K562 (cell line): ENCODE results near the gene C16orf96. TPM values are rescaled to one million over a fixed set of nuclear protein-coding genes. Genes with fewer than 3 reads are reported as not detected.
A peak's percentile ranks its signal among the peaks of the same experiment; 100 is the strongest.

Source experiments
- ATF7 ChIP-seq: fragments of 450-650 bp; IDR thresholded peaks from 2 replicates; pipeline ENCODE4 v1.7.1; 2014; ENCODE audit warnings: mild to moderate bottlenecking, moderate library complexity
- CSDE1 ChIP-seq, 2 experiments: fragments of 450-650 bp; IDR thresholded peaks; 2 replicates each; pipeline ENCODE4 v1.6.1; 2016; ENCODE audit warnings: mild to moderate bottlenecking in 1 of 2
- DMBX1 ChIP-seq: fragments of 250-450 bp; sonication (Bioruptor Pico); IDR thresholded peaks from 2 replicates; pipeline ENCODE4 v1.8.0; 2022; ENCODE audit warnings: inconsistent platforms, mild to moderate bottlenecking, moderate library complexity, borderline replicate concordance
- FOXA1 ChIP-seq: fragments of 450-650 bp; IDR thresholded peaks from 2 replicates; pipeline ENCODE4 v1.6.1; 2016; ENCODE audit warnings: mild to moderate bottlenecking, borderline replicate concordance
- FOXA3 ChIP-seq, 2 experiments: fragments of 450-650 bp in 1 of 2; sonication (generic) in 1 of 2; formaldehyde crosslinking; IDR thresholded peaks in 1 of 2; conservative IDR thresholded peaks in 1 of 2; 2 replicates each; pipeline versions ENCODE4 v1.4.0 to v1.8.0; 2020 to 2022; ENCODE audit warnings: mild to moderate bottlenecking in 2 of 2, missing genetic modification reagents in 1 of 2
- HOXB6 ChIP-seq: fragments of 250-450 bp; sonication (Bioruptor Pico); IDR thresholded peaks from 2 replicates; pipeline ENCODE4 v1.5.1; 2022; ENCODE audit warnings: mild to moderate bottlenecking, borderline replicate concordance
- KLF10 ChIP-seq: fragments of 250-450 bp; sonication (Bioruptor Pico); IDR thresholded peaks from 2 replicates; pipeline ENCODE4 v1.6.1; 2021; ENCODE audit warnings: matching md5 sums
- LEF1 ChIP-seq: fragments of 450-650 bp; IDR thresholded peaks from 2 replicates; pipeline ENCODE4 v1.6.1; 2016; ENCODE audit warnings: mild to moderate bottlenecking
- MTA2 ChIP-seq: fragments of 450-650 bp; IDR thresholded peaks from 2 replicates; pipeline ENCODE4 v1.6.1; 2016; ENCODE audit warnings: low read depth
- NCOA2 ChIP-seq, 2 experiments: fragments of 450-650 bp; IDR thresholded peaks; 2 replicates each; pipeline ENCODE4 v1.6.1; 2018; ENCODE audit warnings: mild to moderate bottlenecking in 2 of 2, moderate library complexity in 1 of 2; ENCODE audit not compliant: partially characterized antibody in 2 of 2
- NR2C2 ChIP-seq, 2 experiments: fragments of 200-800 bp in 1 of 2; sonication (Bioruptor generic) in 1 of 2; sonication (generic) in 1 of 2; formaldehyde crosslinking in 1 of 2; IDR thresholded peaks; 2 replicates each; pipeline versions ENCODE4 v1.6.1 to v1.8.0; 2016 to 2022; ENCODE audit warnings: mild to moderate bottlenecking in 1 of 2, missing compliant biosample characterization in 1 of 2, missing genetic modification characterization in 1 of 2, missing genetic modification reagents in 1 of 2
- POU5F1 ChIP-seq: fragments of 150-350 bp; IDR thresholded peaks from 2 replicates; pipeline ENCODE4 v1.6.1; 2014; ENCODE audit warnings: borderline replicate concordance, low read length, low read depth, mild to moderate bottlenecking; ENCODE audit not compliant: partially characterized antibody
- SIX5 ChIP-seq, 2 experiments: IDR thresholded peaks; 2 replicates each; pipeline ENCODE4 v1.6.1; 2011; ENCODE audit warnings: low read length in 2 of 2, borderline replicate concordance in 1 of 2, low read depth in 1 of 2, mild to moderate bottlenecking in 1 of 2, moderate library complexity in 1 of 2; ENCODE audit not compliant: insufficient read depth in 1 of 2
- SMAD1 ChIP-seq: fragments of 150-350 bp; IDR thresholded peaks from 2 replicates; pipeline ENCODE4 v1.6.1; 2014; ENCODE audit warnings: low read length, low read depth; ENCODE audit not compliant: partially characterized antibody
- SMAD2 ChIP-seq: fragments of 150-350 bp; IDR thresholded peaks from 2 replicates; pipeline ENCODE4 v1.6.1; 2014; ENCODE audit warnings: low read depth, mild to moderate bottlenecking, low read length
- SMAD3 ChIP-seq: fragments of 450-650 bp; formaldehyde crosslinking; conservative IDR thresholded peaks from 2 replicates; pipeline ENCODE4 v1.4.0; 2020; ENCODE audit warnings: mild to moderate bottlenecking
- SREBF2 ChIP-seq: sonication (generic); formaldehyde crosslinking; IDR thresholded peaks from 2 replicates; pipeline ENCODE4 v1.4.0; 2020; ENCODE audit warnings: mild to moderate bottlenecking, missing genetic modification reagents
- ZBTB17 ChIP-seq: fragments of 450-650 bp; formaldehyde crosslinking; IDR thresholded peaks from 2 replicates; pipeline ENCODE4 v1.4.0; 2020; ENCODE audit warnings: mild to moderate bottlenecking
- ZBTB7A ChIP-seq: IDR thresholded peaks from 2 replicates; pipeline ENCODE4 v1.6.1; 2011; ENCODE audit warnings: low read depth, mild to moderate bottlenecking, low read length, moderate library complexity, borderline replicate concordance; ENCODE audit not compliant: control insufficient read depth
- ZNF12 ChIP-seq: sonication (generic); formaldehyde crosslinking; IDR thresholded peaks from 2 replicates; pipeline ENCODE4 v1.4.0; 2020; ENCODE audit warnings: mild to moderate bottlenecking, missing genetic modification reagents
- ZNF121 ChIP-seq: sonication (generic); formaldehyde crosslinking; conservative IDR thresholded peaks from 2 replicates; pipeline ENCODE4 v1.8.0; 2022; ENCODE audit warnings: missing genetic modification reagents
- ZNF175 ChIP-seq: fragments of 200-800 bp; sonication (Bioruptor generic); IDR thresholded peaks from 2 replicates; pipeline ENCODE4 v1.6.1; 2016; ENCODE audit warnings: low read depth, mild to moderate bottlenecking, missing genetic modification characterization, missing compliant biosample characterization
- polyA plus RNA-seq, 8 experiments: library from polyadenylated mRNA; depleted of rRNA in 4 of 8; stranded (reverse) in 5 of 8; unstranded in 3 of 8; fragments of >200 nt; fragmentation: Nextera tagmentation in 2 of 8; fragmentation: Illumina TruSeq in 1 of 8; extraction: Ambion mirVana in 2 of 8; extraction: Trizol in 1 of 8; gene quantifications; 2 replicates each; pipeline versions ENCODE4 v1.2.1 to v1.2.3, GENCODE V29; 2011 to 2014; ENCODE audit warnings: inconsistent platforms in 1 of 8, missing spikeins in 1 of 8
- total RNA-seq, 7 experiments: library from RNA; depleted of rRNA in 6 of 7; stranded (reverse); fragments of >200 nt in 6 of 7; fragmentation: Illumina TruSeq in 2 of 7; extraction: Trizol in 2 of 7; gene quantifications; 2 replicates each; pipeline versions ENCODE4 v1.2.1 to v1.2.3, GENCODE V29; 2011 to 2021; ENCODE audit warnings: low replicate concordance in 1 of 7
- TF ChIP-seq, protein P1 (sequence below): fragments of 250-450 bp; sonication (Bioruptor Pico); IDR thresholded peaks from 2 replicates; pipeline ENCODE4 v1.8.0; 2021; ENCODE audit warnings: moderate library complexity, mild to moderate bottlenecking, inconsistent platforms
- TF ChIP-seq, protein P2 (sequence below): fragments of 150-350 bp; conservative IDR thresholded peaks from 2 replicates; pipeline ENCODE4 v1.6.1; 2014; ENCODE audit warnings: low read length

C16orf96 gene
- total and polyA plus RNA-seq, 9 of the 15 experiments (the other 6 are each of a cell fraction or from before 2014, with no cell fraction given): not detected

DNA sequence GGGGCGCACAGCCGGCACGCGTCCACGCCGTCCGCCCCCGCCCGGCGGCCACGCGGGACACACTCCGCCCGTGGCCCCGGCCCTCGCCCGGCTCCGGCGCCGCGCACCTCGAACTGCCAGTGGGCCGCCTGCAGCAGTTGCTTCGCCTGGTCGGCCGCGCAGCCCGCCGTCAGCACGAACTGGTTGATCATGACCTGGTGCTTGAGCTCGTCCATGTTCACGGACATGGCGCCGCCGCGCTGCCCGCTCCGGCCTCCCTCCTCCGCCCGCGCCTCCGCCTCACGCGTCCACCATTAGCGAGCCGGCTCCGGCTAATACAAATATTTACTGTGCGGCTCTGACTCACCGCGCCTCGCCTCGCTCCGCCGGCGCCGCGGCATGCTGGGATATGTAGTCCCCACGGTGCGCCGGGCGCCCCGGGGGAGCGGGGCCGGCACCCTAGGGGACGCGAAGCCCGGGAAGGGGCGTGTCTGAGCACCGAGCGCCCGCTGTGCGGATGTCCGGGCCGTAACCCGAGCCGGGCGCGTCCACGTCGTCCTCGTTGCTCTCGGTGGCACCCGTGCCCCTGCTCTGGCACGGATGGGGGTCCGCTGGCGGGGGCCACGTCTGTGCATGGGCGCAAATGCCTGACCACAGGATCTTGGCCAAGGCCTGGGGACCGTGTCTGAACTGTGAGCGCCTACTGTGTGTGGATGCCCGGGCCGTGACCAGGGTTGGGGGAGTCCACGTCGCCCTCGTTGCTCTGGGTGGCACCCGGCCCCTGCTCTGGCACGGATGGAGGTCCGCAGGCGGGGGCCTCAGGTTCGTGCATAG lies 58.6 kb downstream of the C16orf96 start, which contains the start of gene UBALD1 (continued):
- TF ChIP-seq ZNF121 (CRISPR knock-in tag): no peak
- no peak; the same call in 1 of the 2 replicates for TF ChIP-seq NR2C2 (CRISPR knock-in tag; IDR thresholded peaks at IDR 0.05)
- TF ChIP-seq NR2C2 (tag; IDR thresholded peaks at IDR 0.05): peak; percentile 61; the same call in 1 of the 2 replicates
- no peak for TF ChIP-seq SMAD3 (CRISPR knock-in tag)
- no peak for TF ChIP-seq LEF1
- no peak for TF ChIP-seq SMAD2
- TF ChIP-seq SMAD1: peak; percentile 85
- TF ChIP-seq ZBTB17: no peak
- TF ChIP-seq SREBF2 (CRISPR knock-in tag): no peak
- TF ChIP-seq CSDE1 (IDR thresholded peaks at IDR 0.05): no peak; a peak in 1 of 4 replicates
- peak; percentile 86 to 91 for TF ChIP-seq FOXA3 (CRISPR knock-in tag; conservative IDR thresholded peaks at IDR 0.05 in 1 of 2, IDR thresholded peaks at IDR 0.05 in 1 of 2)
- peak; percentile 71 to 80 for TF ChIP-seq SIX5 (IDR thresholded peaks at IDR 0.05; ENCODE audit: borderline replicate concordance in 1 of 2, insufficient read depth in 1 of 2, low read depth in 1 of 2, low read length in 2 of 2)
- TF ChIP-seq ZBTB7A: peak; percentile 71
- peak; percentile 32 for TF ChIP-seq POU5F1
- TF ChIP-seq ZNF175 (CRISPR knock-in tag): no peak
- TF ChIP-seq ATF7: peak; percentile 83
- TF ChIP-seq HOXB6: no peak
- TF ChIP-seq, protein P1, sequence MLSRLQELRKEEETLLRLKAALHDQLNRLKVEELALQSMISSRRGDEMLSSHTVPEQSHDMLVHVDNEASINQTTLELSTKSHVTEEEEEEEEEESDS (CRISPR knock-in tag): no peak
- no peak for TF ChIP-seq NCOA2 (IDR thresholded peaks at IDR 0.05; ENCODE audit: partially characterized antibody in 2 of 2)
- TF ChIP-seq, protein P2, sequence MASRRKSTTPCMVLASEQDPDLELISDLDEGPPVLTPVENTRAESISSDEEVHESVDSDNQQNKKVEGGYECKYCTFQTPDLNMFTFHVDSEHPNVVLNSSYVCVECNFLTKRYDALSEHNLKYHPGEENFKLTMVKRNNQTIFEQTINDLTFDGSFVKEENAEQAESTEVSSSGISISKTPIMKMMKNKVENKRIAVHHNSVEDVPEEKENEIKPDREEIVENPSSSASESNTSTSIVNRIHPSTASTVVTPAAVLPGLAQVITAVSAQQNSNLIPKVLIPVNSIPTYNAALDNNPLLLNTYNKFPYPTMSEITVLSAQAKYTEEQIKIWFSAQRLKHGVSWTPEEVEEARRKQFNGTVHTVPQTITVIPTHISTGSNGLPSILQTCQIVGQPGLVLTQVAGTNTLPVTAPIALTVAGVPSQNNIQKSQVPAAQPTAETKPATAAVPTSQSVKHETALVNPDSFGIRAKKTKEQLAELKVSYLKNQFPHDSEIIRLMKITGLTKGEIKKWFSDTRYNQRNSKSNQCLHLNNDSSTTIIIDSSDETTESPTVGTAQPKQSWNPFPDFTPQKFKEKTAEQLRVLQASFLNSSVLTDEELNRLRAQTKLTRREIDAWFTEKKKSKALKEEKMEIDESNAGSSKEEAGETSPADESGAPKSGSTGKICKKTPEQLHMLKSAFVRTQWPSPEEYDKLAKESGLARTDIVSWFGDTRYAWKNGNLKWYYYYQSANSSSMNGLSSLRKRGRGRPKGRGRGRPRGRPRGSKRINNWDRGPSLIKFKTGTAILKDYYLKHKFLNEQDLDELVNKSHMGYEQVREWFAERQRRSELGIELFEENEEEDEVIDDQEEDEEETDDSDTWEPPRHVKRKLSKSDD: no peak
- no peak for TF ChIP-seq ZNF12
- TF ChIP-seq MTA2: no peak
- peak; percentile 57; the same call in 1 of the 2 replicates for TF ChIP-seq FOXA1
- no peak for TF ChIP-seq DMBX1 (CRISPR knock-in tag)
- TF ChIP-seq KLF10: no peak
